GM10266 (cell line): ENCODE data around the gene MARCHF10.

Source experiments
- DNase-seq: peaks from one replicate; pipeline ENCODE4 v3.0.0; 2012; ENCODE audit errors: extremely low spot score
- TF ChIP-seq, protein P1 (sequence below): IDR thresholded peaks from 2 replicates; pipeline ENCODE4 v1.5.1; 2012; ENCODE audit warnings: mild to moderate bottlenecking, low read depth; ENCODE audit not compliant: control insufficient read depth, insufficient read depth; ENCODE audit errors: missing control alignments

Gene MARCHF10

DNA sequence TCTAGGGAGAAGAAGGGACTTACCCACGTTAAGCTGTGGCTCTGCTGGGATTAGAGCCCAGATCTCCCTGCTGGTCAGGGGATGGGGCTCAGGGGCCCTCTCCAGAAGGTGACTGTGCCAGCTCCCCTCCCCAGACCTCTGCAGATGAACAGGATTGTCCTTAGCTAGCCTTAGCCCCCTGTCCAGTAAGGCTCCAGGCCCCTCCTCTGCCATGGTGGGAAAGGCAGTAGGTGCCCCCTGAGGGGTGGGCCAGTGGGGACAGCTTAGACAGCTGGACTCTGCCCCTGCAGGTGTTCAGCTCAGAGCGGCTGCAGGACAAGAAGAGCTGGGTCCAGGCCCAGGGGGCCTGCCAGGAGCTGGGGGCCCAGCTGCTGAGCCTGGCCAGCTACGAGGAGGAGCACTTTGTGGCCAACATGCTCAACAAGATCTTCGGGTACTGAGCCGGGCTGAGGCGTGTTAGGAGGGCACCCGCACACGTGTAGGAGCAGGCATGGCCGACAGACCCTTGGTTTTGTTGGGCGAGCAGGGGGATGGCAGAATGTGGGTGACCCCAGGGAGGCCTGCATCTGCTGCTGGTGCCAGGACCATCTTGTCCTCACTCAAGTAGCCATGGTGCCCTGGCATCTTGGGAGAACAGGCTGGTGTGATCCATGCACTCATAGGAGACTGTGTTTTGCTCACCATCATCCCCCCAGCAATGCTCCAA, 129.7 kb downstream of the MARCHF10 start:
- TF ChIP-seq, protein P1, sequence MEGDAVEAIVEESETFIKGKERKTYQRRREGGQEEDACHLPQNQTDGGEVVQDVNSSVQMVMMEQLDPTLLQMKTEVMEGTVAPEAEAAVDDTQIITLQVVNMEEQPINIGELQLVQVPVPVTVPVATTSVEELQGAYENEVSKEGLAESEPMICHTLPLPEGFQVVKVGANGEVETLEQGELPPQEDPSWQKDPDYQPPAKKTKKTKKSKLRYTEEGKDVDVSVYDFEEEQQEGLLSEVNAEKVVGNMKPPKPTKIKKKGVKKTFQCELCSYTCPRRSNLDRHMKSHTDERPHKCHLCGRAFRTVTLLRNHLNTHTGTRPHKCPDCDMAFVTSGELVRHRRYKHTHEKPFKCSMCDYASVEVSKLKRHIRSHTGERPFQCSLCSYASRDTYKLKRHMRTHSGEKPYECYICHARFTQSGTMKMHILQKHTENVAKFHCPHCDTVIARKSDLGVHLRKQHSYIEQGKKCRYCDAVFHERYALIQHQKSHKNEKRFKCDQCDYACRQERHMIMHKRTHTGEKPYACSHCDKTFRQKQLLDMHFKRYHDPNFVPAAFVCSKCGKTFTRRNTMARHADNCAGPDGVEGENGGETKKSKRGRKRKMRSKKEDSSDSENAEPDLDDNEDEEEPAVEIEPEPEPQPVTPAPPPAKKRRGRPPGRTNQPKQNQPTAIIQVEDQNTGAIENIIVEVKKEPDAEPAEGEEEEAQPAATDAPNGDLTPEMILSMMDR = no peak
- DNase-seq = no peak

DNA sequence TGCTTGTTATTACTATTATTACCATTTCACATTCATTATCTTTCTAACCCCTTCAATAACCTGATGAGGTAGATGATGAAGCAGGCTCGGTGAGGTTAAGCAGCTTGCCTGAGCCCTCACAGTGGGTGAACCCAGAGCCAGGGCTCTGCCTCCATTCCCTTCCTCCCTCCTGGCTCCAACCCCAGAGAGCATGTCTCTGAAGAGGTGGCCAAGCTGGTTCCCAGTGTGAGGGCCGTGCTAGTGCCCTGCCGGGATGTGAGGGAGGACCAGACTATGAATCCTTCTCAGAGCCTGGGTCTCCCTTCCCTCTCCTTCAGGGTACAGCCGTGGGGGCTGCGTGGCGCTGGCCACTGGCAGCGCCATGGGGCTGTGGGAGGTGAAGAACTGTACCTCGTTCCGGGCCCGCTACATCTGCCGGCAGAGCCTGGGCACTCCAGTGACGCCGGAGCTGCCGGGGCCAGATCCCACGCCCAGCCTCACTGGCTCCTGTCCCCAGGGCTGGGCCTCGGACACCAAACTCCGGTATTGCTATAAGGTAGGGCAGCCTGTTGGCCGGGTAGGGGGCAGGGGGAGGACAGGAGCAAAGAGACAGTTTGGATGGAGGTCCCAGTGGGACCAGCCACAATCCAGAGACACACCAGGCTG, 131.0 kb downstream of the MARCHF10 start:
- TF ChIP-seq, protein P1 = no peak
- no peak for DNase-seq

DNA sequence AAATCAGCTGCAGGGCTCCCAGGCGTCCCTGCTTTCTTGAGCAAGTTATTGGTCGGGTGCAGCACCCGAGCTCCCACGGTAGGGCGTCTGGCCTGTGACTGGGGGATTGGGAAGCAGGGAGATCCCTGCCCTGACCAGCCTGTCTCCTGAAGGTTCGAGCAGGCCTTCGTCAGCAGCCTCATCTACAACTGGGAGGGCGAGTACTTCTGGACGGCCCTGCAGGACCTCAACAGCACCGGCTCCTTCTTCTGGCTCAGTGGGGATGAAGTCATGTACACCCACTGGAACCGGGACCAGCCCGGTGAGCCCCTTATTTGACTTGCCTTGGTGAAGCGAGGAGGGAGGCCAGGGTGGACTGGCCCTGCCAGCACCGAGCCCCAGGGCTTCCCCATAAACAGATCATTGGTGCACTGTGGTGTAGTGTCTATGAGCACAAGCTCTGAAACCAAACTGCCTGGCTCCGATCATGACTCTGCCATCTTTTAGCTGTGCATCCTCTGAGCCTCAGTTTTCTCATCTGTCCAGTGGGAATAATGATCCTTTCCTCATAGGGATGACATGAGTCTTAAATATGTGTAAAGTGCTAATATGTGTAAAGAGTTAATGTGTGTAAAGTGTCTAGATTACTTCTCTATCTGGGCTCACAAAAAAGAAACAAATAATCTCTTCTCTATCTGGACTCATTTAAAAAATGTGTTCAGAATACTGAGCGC, 131.7 kb downstream of the MARCHF10 start:
- TF ChIP-seq, protein P1 = no peak
- DNase-seq = no peak

DNA sequence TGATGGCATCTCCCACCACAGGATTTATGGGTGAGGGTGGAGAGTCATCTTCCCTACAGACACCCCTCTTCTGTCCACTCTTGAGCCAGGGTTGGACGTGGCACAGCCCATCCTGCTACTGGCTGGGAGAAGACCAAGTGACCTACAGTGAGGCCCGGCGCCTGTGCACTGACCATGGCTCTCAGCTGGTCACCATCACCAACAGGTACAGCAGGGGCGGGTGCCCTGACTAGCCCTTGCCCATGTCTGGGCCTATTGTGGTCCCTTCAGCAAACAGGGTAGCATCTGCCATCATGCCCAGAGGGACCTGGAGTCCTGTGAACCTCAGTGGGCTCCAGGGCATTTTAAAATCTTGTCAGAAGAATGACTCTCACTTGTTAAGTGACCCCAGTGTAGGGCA, 132.4 kb downstream of the MARCHF10 start:
- TF ChIP-seq, protein P1 = no peak

DNA sequence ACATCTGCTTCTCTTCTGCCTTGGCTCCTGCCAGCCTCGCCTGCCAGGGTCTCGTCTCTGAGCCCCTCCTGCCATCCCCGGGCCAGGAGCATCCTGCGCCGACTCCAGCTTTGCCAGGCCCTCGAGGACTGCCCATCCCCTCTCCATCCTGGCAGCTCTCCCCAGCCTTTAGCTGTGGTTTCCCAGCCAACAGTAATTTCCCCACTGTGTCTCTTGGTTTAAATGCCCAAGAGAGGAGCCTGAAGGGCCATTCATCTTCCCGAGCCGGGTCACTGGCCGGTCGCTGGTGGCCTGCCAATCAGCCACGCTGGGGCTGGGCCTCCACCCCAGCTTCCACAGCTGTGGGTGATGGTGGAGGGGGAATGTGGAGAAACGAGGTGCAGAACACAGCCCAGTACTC, 132.9 kb downstream of the MARCHF10 start:
- TF ChIP-seq, protein P1 = no peak
- DNase-seq = no peak

More for the DNA sequence above, 132.4 kb downstream of the MARCHF10 start:
- no peak for DNase-seq

DNA sequence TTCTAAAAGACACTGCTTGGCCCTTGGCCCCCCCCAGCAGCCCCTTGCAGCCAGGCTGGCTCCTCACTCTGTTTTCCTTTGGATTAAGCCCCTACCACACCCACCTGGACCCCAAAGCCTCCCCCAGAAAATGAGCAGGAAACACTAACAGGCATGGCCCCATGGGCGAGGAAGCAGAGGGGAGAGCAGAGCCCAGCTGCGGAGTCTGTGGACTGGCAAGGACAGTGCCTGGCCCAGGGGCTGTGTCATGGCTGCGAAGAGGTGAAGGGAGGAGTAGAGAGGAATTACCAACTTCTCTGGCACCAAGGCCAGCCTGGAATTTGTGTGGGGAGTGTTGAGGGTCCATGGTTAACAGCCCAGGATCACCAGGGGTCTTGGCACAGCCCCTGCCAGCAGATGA, 133.3 kb downstream of the MARCHF10 start:
- no peak for DNase-seq
- TF ChIP-seq, protein P1 = no peak

DNA sequence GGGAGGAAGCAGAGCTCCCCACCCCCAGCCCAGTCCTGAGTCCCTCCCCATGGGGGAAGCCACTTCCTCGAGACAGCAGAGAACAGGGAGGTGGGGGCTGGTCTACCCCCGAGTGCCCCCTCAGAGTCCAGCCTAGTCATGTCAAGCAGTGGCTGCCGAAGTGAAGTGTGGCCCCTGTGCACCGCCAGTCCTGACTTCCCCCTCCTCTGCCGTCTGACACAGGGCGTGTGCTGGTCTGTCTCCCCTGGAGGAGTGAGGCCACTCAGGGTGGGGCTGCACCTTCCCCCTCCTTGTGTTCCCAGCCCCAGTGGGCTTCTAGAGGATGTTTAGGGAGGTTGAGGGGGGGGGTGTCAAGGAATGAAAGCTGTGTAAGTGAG, 133.8 kb downstream of the MARCHF10 start:
- TF ChIP-seq, protein P1 = no peak
- DNase-seq = no peak
